GM12878 (cell line): ENCODE data around the gene ZMYND15. TPM values are rescaled to one million over a fixed set of nuclear protein-coding genes. Genes with fewer than 3 reads are reported as not detected.
A peak's percentile ranks its signal among the peaks of the same experiment; 100 is the strongest.

Experiments used
- BHLHE40 ChIP-seq, 2 experiments: fragments of 450-650 bp in 1 of 2; IDR thresholded peaks; 2 replicates each; pipeline ENCODE4 v1.6.1; 2011 to 2017; ENCODE audit warnings: low read depth in 2 of 2, borderline replicate concordance in 1 of 2, improper control_type of control experiment in 1 of 2, low read length in 1 of 2, mild to moderate bottlenecking in 1 of 2
- BMI1 ChIP-seq: fragments of 450-650 bp; IDR thresholded peaks from 2 replicates; pipeline ENCODE4 v1.6.1; 2016; ENCODE audit warnings: mild to moderate bottlenecking, moderate library complexity, borderline replicate concordance
- CEBPB ChIP-seq, 2 experiments: fragments of 150-350 bp in 1 of 2; IDR thresholded peaks; 2 replicates each; pipeline ENCODE4 v1.6.1; 2012 to 2014; ENCODE audit warnings: low read depth in 2 of 2, low read length in 2 of 2, borderline replicate concordance in 1 of 2, inconsistent platforms in 1 of 2
- EZH2 ChIP-seq: IDR thresholded peaks from 2 replicates; pipeline ENCODE4 v1.6.1; 2012; ENCODE audit warnings: low read depth, mild to moderate bottlenecking, control low read depth, inconsistent platforms, low read length, borderline replicate concordance; ENCODE audit not compliant: control insufficient read depth
- KAT2A ChIP-seq: conservative IDR thresholded peaks from 2 replicates; pipeline ENCODE4 v1.6.1; 2011; ENCODE audit warnings: low read depth, low read length; ENCODE audit not compliant: control insufficient read depth
- KDM1A ChIP-seq: fragments of 200-600 bp; sonication (generic); IDR thresholded peaks from 2 replicates; pipeline ENCODE4 v1.6.1; 2016; ENCODE audit warnings: borderline replicate concordance
- LARP7 ChIP-seq: fragments of 450-650 bp; IDR thresholded peaks from 2 replicates; pipeline ENCODE4 v1.6.1; 2017; ENCODE audit warnings: mild to moderate bottlenecking
- MTA3 ChIP-seq: IDR thresholded peaks from 2 replicates; pipeline ENCODE4 v1.6.1; 2012; ENCODE audit warnings: low read length, inconsistent platforms, borderline replicate concordance
- MYB ChIP-seq: fragments of 150-350 bp; IDR thresholded peaks from 2 replicates; pipeline ENCODE4 v1.6.1; 2014; ENCODE audit warnings: mild to moderate bottlenecking, low read depth, low read length, borderline replicate concordance
- NBN ChIP-seq: fragments of 450-650 bp; IDR thresholded peaks from 2 replicates; pipeline ENCODE4 v1.6.1; 2016
- NFYB ChIP-seq: IDR thresholded peaks from 2 replicates; pipeline ENCODE4 v1.6.1; 2011; ENCODE audit warnings: low read depth, mild to moderate bottlenecking, low read length, improper control_type of control experiment, moderate library complexity; ENCODE audit not compliant: insufficient read depth
- NR2C1 ChIP-seq: fragments of 450-650 bp; IDR thresholded peaks from 2 replicates; pipeline ENCODE4 v1.6.1; 2017; ENCODE audit warnings: antibody characterized with exemption, mild to moderate bottlenecking, moderate library complexity
- NR2F1 ChIP-seq: fragments of 450-650 bp; conservative IDR thresholded peaks from 2 replicates; pipeline ENCODE4 v1.6.1; 2017; ENCODE audit warnings: mild to moderate bottlenecking
- PAX5 ChIP-seq: IDR thresholded peaks from 2 replicates; pipeline ENCODE4 v1.6.1; 2011; ENCODE audit warnings: low read depth, low read length, borderline replicate concordance
- RB1 ChIP-seq: fragments of 450-650 bp; formaldehyde crosslinking; IDR thresholded peaks from 2 replicates; pipeline ENCODE4 v1.6.1; 2017; ENCODE audit warnings: mild to moderate bottlenecking, borderline replicate concordance
- RUNX3 ChIP-seq: IDR thresholded peaks from 2 replicates; pipeline ENCODE4 v1.6.1; 2012; ENCODE audit warnings: low read length, inconsistent platforms
- SIN3A ChIP-seq: IDR thresholded peaks from 2 replicates; pipeline ENCODE4 v1.6.1; 2012; ENCODE audit warnings: low read depth, low read length, improper control_type of control experiment
- SP1 ChIP-seq: IDR thresholded peaks from one replicate; pipeline ENCODE4 v1.6.1; 2011; ENCODE audit warnings: low read depth, low read length
- TCF7 ChIP-seq: IDR thresholded peaks from 2 replicates; pipeline ENCODE4 v1.6.1; 2014; ENCODE audit warnings: antibody characterized with exemption, borderline replicate concordance
- YBX1 ChIP-seq: fragments of 450-650 bp; IDR thresholded peaks from 2 replicates; pipeline ENCODE4 v1.6.1; 2016; ENCODE audit warnings: antibody characterized with exemption
- YY1 ChIP-seq: IDR thresholded peaks from 2 replicates; pipeline ENCODE4 v1.6.1; 2011; ENCODE audit warnings: low read depth, mild to moderate bottlenecking, low read length
- ZNF274 ChIP-seq: IDR thresholded peaks from one replicate; pipeline ENCODE4 v1.8.0; 2011; ENCODE audit not compliant: insufficient read length, insufficient read depth
- polyA plus RNA-seq, 11 experiments: library from polyadenylated mRNA; depleted of rRNA in 4 of 11; unstranded in 6 of 11; stranded (reverse) in 5 of 11; fragments of >200 nt; fragmentation: Nextera tagmentation in 4 of 11; fragmentation: Illumina TruSeq in 1 of 11; extraction: Ambion mirVana in 4 of 11; extraction: Trizol in 1 of 11; gene quantifications; 1 replicate in 1 of 11; 2 replicates in 10 of 11; pipeline versions ENCODE4 v1.2.1 to v1.2.3, GENCODE V29; 2011 to 2016; ENCODE audit warnings: inconsistent platforms in 2 of 11, missing spikeins in 2 of 11, low read depth in 1 of 11
- total RNA-seq, 4 experiments: library from RNA; depleted of rRNA in 3 of 4; stranded (reverse); fragments of >200 nt in 3 of 4; fragmentation: Illumina TruSeq in 1 of 4; extraction: Trizol in 1 of 4; gene quantifications; 2 replicates each; pipeline versions ENCODE4 v1.2.1 to v1.2.3, GENCODE V29; 2013 to 2021
- TF ChIP-seq, protein P1 (sequence below): fragments of 450-650 bp; IDR thresholded peaks from 2 replicates; pipeline ENCODE4 v1.6.1; 2017; ENCODE audit warnings: low read depth, mild to moderate bottlenecking, moderate library complexity
- TF ChIP-seq, protein P2 (sequence below): fragments of 450-650 bp; IDR thresholded peaks from 2 replicates; pipeline ENCODE4 v1.6.1; 2017; ENCODE audit warnings: mild to moderate bottlenecking, moderate library complexity
- TF ChIP-seq, protein P3 (sequence below): IDR thresholded peaks from 2 replicates; pipeline ENCODE4 v1.6.1; 2012; ENCODE audit warnings: low read depth, low read length, improper control_type of control experiment

The ZMYND15 gene
- total and polyA plus RNA-seq, 10 of the 15 experiments (the other 5 are each of a cell fraction or from before 2014, with no cell fraction given): 0.03 to 0.17 (median 0.06) TPM; not detected in 4

DNA sequence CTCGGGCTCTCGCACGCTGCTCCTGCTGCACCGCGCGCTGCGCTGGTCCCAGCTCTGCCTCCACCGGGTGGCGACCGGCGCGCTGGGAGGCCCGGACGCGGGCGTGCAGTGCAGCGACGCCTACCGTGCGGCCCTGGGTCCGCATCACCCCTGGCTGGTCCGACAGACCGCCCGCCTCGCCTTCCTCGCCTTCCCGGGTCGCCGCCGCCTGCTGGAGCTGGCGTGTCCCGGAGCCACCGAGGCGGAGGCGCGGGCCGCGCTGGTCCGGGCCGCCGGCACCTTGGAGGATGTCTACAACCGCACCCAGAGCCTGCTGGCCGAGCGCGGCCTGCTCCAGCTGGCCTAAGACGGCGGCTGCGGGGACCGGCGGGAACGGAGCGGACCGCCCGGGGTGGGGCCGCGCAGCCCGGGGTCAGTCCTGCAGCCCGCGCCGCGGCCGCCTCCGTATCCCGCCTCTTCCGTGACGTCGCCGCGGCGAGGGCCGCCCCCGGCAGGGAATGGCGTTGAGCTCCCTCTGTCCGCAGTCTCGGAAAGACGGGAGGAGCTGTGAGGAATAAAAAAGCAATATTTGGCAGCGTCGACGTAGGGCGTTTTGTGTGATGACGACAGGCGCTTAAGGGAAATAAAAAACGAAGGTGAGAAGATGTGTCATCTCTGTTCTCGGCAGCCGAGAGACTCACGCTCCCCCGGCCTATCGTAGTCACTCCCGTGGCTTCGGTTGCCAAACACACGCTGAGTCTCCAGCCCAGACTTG lies 50.5 kb downstream of the ZMYND15 start (continued):
- TF ChIP-seq, protein P1, sequence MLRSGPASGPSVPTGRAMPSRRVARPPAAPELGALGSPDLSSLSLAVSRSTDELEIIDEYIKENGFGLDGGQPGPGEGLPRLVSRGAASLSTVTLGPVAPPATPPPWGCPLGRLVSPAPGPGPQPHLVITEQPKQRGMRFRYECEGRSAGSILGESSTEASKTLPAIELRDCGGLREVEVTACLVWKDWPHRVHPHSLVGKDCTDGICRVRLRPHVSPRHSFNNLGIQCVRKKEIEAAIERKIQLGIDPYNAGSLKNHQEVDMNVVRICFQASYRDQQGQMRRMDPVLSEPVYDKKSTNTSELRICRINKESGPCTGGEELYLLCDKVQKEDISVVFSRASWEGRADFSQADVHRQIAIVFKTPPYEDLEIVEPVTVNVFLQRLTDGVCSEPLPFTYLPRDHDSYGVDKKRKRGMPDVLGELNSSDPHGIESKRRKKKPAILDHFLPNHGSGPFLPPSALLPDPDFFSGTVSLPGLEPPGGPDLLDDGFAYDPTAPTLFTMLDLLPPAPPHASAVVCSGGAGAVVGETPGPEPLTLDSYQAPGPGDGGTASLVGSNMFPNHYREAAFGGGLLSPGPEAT: no peak
- TF ChIP-seq, protein P2, sequence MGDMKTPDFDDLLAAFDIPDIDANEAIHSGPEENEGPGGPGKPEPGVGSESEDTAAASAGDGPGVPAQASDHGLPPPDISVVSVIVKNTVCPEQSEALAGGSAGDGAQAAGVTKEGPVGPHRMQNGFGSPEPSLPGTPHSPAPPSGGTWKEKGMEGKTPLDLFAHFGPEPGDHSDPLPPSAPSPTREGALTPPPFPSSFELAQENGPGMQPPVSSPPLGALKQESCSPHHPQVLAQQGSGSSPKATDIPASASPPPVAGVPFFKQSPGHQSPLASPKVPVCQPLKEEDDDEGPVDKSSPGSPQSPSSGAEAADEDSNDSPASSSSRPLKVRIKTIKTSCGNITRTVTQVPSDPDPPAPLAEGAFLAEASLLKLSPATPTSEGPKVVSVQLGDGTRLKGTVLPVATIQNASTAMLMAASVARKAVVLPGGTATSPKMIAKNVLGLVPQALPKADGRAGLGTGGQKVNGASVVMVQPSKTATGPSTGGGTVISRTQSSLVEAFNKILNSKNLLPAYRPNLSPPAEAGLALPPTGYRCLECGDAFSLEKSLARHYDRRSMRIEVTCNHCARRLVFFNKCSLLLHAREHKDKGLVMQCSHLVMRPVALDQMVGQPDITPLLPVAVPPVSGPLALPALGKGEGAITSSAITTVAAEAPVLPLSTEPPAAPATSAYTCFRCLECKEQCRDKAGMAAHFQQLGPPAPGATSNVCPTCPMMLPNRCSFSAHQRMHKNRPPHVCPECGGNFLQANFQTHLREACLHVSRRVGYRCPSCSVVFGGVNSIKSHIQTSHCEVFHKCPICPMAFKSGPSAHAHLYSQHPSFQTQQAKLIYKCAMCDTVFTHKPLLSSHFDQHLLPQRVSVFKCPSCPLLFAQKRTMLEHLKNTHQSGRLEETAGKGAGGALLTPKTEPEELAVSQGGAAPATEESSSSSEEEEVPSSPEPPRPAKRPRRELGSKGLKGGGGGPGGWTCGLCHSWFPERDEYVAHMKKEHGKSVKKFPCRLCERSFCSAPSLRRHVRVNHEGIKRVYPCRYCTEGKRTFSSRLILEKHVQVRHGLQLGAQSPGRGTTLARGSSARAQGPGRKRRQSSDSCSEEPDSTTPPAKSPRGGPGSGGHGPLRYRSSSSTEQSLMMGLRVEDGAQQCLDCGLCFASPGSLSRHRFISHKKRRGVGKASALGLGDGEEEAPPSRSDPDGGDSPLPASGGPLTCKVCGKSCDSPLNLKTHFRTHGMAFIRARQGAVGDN: peak; percentile 75
- TF ChIP-seq NFYB: no peak
- TF ChIP-seq MTA3: no peak
- TF ChIP-seq LARP7: peak; percentile 100
- no peak for TF ChIP-seq YY1
- no peak for TF ChIP-seq CEBPB (IDR thresholded peaks at IDR 0.05; ENCODE audit: borderline replicate concordance in 1 of 2, low read depth in 2 of 2, low read length in 2 of 2)
- TF ChIP-seq PAX5: no peak; the same call in 1 of the 2 replicates
- TF ChIP-seq, protein P3, sequence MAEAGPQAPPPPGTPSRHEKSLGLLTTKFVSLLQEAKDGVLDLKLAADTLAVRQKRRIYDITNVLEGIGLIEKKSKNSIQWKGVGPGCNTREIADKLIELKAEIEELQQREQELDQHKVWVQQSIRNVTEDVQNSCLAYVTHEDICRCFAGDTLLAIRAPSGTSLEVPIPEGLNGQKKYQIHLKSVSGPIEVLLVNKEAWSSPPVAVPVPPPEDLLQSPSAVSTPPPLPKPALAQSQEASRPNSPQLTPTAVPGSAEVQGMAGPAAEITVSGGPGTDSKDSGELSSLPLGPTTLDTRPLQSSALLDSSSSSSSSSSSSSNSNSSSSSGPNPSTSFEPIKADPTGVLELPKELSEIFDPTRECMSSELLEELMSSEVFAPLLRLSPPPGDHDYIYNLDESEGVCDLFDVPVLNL: no peak
- TF ChIP-seq BMI1: no peak
- no peak for TF ChIP-seq KAT2A
- peak; percentile 50 to 81; a peak in 2 of 4 replicates for TF ChIP-seq BHLHE40 (IDR thresholded peaks at IDR 0.05; ENCODE audit: borderline replicate concordance in 1 of 2, low read depth in 2 of 2, low read length in 1 of 2)
- peak; percentile 88; the same call in 1 of the 2 replicates for TF ChIP-seq RB1
- TF ChIP-seq RUNX3: no peak
- TF ChIP-seq NR2F1: peak; percentile 92
- TF ChIP-seq YBX1: no peak
- 0 out of 2 replicates have a peak, but pooled peaks have one; percentile 51 for TF ChIP-seq SIN3A
- TF ChIP-seq NR2C1: peak; percentile 51
- no peak for TF ChIP-seq KDM1A
- no peak for TF ChIP-seq TCF7
- no peak for TF ChIP-seq ZNF274
- TF ChIP-seq SP1: no peak
- TF ChIP-seq NBN: 0 out of 2 replicates have a peak, but pooled peaks have one; percentile 49
- no peak for TF ChIP-seq MYB
- TF ChIP-seq EZH2: no peak
